Colon (tissue), 2 donors: ENCODE data around the gene SMLR1.
"Not testable (repeated sequence)": the region's sequence is repeated elsewhere in the genome, so short reads cannot be mapped to it uniquely, and the experiment has no call there.

Experiments used
- FAIRE-seq: peaks from 2 replicates; lab custom pipeline; 2012; peaks lifted over from hg19 to GRCh38; lab: Jason Lieb, UNC
- donor health status: control.
- donor health status: control.

SMLR1 gene

DNA sequence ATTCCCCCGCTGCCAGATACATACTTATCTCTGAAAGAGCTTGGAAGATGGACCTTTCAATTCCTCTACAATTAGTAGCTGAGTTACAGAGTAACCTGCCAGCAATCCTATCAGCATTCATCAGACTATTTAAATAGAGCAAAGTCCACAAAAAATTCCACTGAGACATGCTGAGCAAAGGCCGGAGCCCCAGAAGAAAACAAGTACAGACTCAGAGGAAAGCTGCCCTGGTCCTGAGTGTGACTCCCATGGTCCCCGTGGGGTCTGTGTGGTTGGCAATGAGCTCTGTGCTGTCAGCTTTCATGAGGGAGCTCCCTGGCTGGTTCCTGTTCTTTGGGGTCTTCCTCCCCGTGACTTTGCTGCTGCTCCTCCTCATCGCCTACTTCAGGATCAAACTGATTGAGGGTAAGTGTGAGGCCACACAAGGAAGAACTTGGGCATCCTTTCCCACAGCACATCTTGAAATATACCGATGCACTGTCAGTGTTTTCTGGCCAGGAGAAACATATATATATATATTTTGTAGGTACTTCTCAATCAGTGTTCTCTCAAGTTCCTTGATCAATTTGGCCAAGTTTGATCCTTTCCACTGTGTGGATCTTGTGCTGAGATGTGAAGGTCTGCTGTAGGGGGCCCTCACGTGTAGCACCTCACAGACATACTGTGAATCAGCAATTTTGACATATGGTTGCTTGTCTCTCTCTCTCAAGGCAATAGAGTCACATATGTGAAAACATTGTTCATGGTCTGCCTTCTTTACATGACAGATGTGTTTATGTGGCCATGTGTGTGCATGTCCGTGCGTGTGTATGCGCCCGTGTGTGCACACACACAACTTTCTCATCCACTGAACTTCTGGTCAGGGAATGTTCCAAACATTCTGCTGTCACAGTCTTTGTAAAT is at the start of gene SMLR1:
Gene SMLR1, plus strand, starts transcription at position 160 of the 903 bp plus-strand sequence. Its CDS starts 8 bp downstream, at position 168.
- FAIRE-seq: no peak

DNA sequence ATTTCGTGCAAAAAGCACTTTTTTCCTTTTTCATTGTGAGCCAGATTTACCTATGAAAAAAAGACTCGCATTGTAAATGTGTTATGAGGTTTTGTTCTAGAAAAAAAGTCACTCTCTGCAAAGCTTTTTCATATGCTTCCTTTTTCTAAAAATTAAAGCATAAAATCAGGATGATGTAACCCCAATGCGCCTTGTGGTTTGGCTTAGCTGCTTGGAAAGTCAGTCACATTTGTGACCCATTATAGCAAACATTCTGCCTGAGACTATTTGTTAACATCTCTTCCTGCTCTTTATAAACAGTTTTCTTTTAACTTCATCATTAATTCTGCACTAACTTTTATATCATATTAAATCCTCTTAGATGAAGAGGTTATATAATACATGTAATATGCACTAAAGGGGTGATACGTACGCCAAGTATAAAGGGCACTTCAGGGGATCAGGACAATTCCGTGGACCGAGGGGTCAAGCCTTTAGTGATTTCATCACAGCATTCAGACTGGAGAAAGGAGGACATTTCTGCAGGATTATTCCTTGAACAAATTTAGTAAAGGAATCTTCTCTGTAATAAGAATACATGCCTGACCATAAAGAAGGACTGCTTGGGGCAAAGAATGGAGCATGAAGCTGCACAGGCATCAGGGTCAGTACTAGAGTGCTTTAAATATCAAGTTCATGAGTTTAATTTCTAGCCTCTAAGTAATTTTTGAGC is 48.1 kb upstream of the SMLR1 start:
- FAIRE-seq: no peak

DNA sequence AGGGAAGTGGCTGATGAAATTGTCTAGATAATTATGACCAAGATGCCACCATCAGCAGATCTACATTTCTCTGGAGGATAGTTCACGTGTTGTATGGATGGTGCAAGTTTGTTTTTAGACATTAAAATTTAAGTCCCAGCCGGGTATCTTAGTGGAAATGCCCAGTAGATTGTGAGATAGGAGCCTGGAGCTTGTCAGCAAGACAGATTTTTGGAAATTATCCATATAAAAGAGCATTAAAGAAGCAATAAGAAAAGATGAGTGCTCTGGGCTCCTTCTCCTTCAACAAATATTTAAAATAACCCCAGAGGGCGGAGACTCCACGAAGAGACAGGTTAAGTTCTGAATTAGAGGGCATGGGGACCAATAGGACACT is 47.6 kb upstream of the SMLR1 start:
- FAIRE-seq: no peak

DNA sequence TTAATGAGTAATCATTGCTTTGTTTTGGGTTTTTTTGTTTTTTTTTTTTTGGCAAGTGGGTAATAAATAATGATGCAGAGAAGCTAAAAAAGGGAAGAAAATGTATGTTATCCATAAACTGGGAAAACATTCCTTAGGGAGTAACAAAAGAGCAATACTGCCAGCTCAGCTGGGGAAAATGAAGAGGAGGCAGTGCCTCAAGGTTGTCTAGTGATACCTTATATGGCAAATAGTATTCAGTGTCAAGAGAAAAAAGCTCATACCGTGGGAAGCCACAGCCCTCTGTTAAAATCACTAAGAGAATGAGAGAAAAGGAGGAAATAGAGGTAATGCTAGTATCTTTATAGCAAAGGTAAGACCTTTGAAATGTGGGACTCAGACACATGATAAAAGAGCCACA is 47.1 kb upstream of the SMLR1 start:
- no peak for FAIRE-seq

DNA sequence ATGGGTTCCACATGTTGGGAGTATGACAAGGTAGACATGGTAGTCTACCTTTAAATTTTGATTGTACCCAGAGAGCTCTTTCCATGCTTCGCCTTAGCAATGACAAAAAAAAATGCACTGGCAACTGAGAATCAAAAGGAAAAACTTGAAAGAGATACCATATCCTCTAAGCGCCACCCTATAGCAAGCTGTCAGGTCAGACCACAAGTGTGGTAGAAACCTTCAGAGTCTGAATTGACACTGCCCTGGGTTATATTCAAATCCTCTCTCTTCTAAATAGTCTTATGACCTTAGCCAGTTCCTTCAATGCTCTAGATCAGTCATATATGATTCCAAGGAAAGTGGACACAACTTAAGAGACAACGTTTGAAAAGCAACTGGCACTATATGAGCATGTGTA is 45.6 kb upstream of the SMLR1 start:
- FAIRE-seq: no peak

DNA sequence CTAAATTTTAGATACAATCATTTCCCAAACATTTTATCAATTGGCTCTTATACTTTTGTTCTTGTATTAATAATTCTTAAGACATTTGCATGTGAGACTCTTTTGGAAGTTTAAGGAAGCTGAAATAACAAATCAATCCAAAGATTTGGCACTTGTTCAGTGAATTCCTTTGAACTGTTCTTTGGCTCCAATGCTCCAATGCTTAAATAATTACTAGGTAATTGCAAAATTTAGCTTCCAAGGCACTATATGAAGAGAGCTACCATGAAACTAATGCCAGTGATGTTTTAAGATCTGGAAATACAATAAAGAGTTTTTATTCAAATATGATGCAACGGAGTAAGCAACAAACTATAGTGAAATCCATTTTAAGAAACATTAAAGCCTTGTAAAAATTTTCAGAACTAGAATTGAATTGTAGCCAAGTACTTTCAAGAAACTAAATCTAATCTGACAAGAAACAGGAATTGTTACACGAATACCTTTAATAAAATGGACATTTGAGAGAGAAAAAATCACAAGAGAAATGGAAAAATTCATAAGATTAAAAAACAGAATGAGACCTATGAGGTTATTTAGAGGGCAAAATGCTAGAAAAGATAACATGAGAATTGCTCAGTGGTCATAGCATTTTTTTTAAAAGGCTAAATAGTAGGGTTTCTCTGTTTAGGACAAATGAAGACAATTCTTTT is 43.6 kb upstream of the SMLR1 start:
- FAIRE-seq: no peak

DNA sequence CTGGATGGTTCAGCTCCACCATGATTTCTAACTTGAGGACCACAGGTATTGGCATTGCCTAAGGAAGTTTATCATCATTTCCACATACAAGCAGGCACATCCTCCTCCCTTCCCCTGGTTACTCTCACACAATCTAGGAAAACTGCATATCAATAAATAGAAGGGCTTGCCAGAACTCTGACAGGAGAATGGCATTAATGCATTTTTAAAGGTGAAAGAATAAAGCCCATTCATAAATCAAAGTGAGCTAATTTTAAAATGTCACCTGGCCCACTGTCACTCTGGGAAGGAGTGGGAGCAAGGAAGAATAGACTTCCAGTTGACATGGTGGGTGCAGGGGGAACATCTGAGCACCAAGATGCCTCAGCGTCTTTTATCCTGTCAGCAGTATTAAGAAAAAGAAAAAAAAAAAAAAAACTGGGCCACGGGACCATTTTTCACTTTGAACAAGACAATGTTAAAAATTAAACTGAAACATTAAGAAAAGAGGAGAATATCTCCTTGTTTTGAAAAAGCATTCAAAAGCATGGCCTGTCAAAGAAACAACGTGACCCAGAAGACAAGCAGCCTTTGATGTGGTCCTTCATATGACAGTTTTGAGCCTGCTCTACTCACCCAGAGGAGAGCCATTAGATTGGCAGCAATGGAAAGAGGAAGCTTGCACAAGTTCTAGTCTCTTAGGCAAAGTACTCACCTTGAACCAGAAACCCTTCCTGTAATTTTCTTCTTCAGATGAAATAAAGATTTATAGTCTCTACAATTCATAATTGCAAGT is 39.3 kb upstream of the SMLR1 start:
- no peak for FAIRE-seq

DNA sequence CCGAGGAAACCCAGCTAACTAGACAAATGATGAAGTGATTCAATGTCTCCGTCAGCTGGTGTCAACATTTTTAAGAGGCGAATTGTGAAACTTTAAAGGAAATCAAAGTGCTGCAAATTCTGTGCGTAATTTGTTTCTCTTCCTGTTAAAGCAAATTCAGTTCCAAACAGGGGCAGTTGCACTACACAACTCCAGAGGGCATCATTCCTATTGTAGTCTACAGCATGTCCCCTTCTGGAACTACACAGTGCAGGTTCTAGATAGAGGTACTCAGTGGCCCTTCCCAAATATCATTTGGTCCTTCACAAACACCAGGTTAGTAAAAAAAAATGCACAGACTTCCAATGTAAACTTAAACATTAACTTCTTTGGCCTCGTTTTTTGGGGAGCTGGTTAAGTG is 38.3 kb upstream of the SMLR1 start:
- FAIRE-seq: no peak

DNA sequence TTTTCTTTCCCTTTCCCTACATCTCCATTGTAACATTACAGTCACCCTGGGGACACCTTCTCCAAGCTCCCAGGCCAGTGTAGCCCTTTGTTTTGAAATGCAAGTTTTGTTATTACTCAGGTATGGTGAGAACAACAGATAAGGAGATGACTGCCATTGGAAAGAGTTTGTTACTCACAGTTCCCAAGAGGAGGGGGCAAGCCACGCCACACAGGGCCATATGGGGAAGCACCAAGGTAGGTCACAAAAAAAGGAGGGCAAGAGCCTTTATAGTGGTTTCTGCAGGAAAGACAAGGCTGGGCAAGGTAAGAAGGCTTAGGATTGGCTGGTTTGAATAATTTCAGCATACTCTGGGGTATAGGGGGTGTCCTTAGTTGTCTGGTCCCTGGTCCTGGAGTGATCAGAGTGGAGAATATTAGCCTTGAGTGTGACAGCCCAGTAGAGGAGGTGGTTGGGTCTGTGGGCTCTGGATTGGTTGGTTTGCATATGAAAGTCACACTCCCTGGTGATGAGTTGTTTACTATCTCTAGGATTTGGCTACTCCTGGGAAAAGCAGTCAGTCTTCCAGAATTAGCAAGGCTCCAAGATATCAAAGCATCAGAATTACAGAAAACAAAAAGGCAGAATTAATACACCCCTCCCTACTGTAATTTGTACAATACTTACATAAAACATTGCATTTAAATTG is 33.1 kb upstream of the SMLR1 start:
- FAIRE-seq: no peak

DNA sequence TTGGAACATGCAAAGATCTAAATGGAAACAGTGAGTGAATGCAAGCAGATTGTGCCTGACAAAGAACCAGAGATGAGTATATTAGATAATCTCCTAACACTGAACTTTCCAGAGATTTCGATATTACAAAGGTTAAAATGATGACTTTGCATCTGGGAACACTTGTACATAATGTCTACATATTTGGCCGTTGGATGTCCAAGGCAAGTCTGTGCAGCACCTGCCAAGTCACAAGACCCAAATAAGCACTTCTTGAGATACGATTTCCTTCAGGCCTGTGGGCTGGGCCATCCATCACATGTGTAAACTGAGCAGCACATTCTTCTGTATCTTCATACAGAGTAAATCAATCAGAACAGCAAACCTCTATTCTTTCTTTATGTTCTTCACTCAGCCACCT is 32.5 kb upstream of the SMLR1 start:
- no peak for FAIRE-seq

DNA sequence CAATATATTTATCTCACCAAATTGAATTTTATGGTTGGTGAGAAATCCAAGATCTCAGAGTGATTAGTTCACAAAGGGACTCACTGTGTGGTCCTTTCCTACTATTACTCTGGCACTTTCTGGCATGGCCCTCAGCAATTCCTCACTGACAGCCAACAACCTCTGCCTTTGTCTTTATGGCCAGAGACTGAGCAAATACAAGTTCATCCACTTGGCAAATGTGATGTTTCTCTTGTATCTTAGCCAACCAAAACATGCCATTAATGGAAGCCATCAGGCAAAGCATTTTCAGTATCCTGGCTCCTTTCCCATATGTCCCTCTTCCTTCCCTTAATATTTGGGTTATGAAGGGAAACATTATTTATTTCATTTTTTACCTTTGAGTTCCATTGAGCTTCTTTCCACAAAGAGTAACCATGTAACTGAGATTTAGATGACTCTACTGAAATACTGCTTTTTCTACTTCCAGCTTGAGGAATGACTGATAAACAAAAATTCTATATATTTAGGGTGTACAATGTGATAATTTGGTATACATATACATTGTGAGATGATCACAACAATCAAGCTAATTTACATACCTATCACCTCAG is 30.8 kb upstream of the SMLR1 start:
- no peak for FAIRE-seq

DNA sequence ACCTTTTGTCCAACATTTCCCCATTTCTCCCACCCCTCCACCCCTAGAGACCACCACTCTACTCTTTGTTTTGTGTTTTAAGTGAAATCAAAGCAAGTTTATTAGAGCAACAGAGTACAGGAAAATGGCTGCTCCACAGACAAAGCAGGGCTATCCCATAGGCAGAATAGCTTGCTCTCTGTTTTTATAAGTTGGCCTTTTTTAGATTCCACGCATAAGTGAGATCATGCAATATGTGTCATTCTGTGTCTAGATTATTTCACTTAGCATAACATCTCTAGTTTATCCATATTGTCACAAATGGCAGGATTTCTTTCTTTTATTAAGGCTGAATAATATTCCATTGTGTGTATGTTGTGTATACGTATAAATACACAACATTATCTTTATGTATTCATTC is 30.1 kb upstream of the SMLR1 start:
- no peak for FAIRE-seq

DNA sequence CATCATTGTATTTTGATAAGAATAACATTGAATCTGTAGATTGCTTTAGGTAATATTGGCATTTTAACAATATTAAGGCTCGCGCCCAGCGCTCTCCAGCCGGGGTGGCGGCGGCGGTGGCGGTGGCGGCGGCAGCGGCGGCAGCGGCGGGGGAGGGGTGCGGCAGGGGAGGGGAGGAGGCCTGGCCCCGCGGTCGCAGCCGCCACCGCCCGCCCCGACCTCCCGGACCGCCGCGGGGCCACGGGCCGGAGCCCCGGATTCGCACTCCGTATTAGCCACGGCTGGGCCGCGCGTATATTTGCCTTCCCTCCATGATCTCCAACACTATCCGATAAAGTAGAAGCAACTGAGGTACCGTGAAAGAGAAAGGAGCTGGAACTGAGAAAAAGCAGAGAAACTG is 25.8 kb upstream of the SMLR1 start:
- FAIRE-seq: not testable (repeated sequence)

DNA sequence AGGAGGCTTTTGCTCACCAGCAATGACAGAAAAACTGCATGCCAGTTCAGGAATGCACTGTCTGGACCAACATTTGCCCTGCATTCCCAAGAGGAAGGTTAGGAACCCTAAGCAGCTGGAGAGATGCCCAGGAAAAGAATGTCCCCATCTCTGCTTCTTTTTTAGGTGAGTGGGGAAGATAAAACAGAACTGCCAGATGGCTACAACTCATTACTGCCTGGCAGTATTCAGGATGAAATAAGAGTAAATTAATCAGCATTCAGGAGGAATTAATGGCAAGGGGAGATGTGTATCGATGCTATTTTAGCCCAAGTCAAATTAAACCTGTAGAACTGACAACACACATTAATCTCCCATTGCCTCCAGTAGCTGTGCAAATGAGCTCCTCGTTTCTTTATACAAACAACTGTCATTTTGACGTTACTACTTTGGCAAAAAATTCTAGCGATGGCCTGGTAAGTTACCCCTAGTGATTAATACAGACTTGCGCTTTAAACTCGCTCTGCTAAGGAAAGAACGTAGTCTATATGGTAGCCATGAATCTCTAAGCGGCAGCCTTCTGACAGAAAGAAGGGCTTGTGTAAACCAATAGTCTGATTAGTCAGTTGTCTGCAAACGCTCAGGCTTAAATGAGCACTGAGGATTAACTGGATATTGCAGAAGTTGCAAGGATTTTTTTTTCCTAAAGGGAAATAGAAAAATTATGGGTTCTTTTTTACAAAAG is 16.7 kb upstream of the SMLR1 start:
- FAIRE-seq: no peak

DNA sequence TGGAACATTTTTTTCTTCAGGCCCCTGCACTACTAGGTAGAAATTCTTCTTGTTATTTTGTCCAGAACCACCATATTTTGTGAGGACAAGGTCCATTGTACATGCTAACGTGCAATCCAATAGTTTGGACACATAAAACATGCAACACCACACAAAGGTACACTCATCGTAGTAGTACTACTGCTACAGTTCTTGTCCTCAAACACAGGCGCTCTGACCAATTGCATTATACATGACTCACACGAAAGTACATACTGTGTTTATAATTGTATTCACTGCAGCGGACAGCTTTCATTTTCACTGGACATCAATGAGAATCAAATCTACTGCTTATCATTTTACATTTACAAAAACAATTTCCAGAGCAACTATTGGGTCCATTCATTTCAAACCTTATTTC is 15.3 kb upstream of the SMLR1 start:
- no peak for FAIRE-seq

DNA sequence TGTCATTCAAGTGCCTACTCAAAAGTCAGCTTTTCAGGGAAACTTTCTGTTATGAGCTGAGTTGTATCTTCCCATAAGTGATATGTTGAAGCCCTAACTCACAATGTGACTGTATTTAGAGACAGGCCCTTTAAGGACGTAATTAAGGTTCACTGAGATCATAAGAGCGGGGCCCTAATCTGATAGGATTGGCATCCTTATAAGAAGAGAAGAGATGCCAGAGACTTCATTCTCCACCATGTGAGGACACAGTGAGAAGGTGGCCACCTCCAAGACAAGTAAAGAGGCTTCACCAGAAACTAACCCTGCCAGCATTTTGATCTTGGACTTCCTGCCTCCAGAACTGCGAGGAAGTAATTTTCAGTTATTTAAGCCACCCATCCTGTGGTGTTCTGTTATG is 12.7 kb upstream of the SMLR1 start:
- FAIRE-seq: no peak

DNA sequence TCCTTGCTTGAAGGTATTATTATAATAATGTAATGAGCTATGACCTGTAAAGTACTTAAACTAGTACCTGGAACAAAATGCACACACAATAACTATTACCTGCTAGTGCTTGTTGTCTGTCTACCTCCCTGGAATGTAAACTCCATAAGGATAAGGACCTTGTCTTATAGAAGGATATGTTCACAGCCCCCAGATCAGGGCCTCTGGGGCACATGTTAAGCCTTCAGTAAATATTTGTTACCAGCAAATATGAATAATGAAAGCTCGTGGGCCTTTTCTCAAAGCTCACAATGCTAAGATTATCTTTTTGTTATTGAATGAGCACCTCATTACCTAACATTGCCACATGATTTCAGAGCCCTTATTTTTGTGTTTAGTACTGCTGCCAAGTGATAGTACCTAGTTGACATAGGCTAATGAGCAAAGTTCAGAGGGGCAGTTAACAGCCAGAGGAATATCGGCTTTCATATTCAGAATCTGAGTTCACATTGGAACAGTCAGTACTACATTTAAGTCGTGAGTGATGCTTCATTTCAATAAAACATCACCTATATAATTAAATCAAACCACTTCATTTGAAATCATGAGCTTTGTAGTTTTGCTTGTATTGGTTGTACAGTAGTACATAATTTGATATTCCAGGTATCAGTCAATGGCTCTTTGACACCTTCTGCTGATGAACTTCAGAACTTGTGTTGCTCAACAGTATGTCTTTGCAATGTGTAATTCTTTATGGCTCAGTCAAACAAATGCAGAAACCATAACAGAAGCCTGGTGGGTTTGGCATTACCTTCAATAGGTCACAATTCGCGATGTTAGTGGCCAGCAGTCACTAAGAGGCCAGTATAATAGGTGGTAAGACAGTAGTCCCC is 11.8 kb upstream of the SMLR1 start:
- FAIRE-seq: no peak

DNA sequence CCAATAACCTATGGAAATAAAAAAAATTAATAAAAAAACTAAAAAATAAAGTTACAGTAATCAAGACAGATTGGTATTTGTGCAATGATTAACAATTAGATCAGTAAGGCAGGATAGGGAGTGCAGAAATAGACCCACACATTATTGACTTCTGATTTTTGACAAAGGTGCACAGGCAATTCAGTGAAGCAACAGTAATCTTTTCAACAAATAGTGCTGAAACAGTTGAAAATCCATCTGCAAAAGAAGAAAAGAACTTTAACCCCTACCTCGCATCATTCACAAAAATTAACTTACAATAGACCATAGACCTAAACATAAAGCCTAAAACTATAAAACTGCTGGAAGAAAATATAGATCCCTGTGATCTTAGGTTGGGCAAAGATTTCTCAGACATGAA is 4.5 kb upstream of the SMLR1 start:
- FAIRE-seq: no peak

DNA sequence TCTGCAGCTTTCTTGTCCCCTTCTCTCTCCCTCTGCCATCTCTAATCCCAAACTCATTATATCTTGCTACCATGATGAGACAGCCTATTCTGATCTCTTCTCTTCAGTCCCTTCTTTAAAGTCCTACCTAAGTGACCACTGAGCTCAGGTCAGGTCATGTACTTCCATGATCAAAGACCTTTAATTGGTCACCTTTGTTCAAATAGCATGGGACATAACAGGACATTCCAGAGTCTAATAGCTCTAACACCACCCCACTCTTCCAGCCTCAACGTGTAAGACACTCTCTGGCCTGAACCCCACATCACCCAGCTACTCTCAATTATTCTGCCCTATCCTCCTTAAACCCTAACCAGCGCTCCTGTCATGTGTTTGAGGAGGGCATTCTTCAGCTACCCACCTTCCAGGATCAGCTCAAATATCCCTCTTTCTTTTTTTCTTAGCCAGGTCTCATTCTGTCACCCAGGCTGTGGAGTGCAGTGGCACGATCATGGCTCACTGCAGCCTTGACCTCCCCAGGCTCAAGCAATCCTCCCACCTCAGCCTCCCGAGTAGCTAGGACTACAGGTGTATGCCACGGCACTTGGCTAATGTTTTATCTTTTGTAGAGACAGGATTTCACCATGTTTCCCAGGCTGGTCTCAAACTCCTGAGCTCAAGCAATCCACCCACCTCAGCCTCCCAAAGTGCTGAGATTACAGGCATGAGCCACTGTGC is 2.1 kb upstream of the SMLR1 start:
- no peak for FAIRE-seq
